ENCODE data around the gene LDB1. TPM values are rescaled to one million over a fixed set of nuclear protein-coding genes. Genes with fewer than 3 reads are reported as not detected.

LDB1 gene
- total and polyA plus RNA-seq, 2 of the 13 experiments (the other 11 are each of a cell fraction or from before 2014, with no cell fraction given) = 17.2 to 45.5 TPM

GRCh38 chr10:102117391-102118159 is 2.6 kb downstream of the LDB1 start (continued):
- TF ChIP-seq RERE (CRISPR knock-in tag; IDR thresholded peaks at IDR 0.05; ENCODE audit: low read depth) (no peak), MXD3 (CRISPR knock-in tag; IDR thresholded peaks at IDR 0.05) (no peak; the same call in 1 of the 2 replicates), NFE2L2 (IDR thresholded peaks at IDR 0.05; ENCODE audit: low read length) (no peak), HES4 (CRISPR knock-in tag; IDR thresholded peaks at IDR 0.05; ENCODE audit: borderline replicate concordance) (no peak), TAF15 (IDR thresholded peaks at IDR 0.05; ENCODE audit: low read depth, low read length, poor library complexity, severe bottlenecking) (no peak), ARID2 (CRISPR knock-in tag; IDR thresholded peaks at IDR 0.05; ENCODE audit: borderline replicate concordance) (no peak), ZFP41 (CRISPR knock-in tag; IDR thresholded peaks at IDR 0.05; ENCODE audit: borderline replicate concordance) (no peak), NR2C2 (CRISPR knock-in tag; IDR thresholded peaks at IDR 0.05; ENCODE audit: borderline replicate concordance) (no peak), ZBTB8A (CRISPR knock-in tag; IDR thresholded peaks at IDR 0.05; ENCODE audit: borderline replicate concordance, low read depth) (no peak), ZNF207 (IDR thresholded peaks at IDR 0.05; ENCODE audit: borderline replicate concordance) (no peak), DBP (CRISPR knock-in tag; IDR thresholded peaks at IDR 0.05; ENCODE audit: not compliant biosample characterization) (no peak), SRY (CRISPR knock-in tag; IDR thresholded peaks at IDR 0.05) (no peak), IKZF5 (CRISPR knock-in tag; IDR thresholded peaks at IDR 0.05) (no peak), AHR (CRISPR knock-in tag; IDR thresholded peaks at IDR 0.05) (0 out of 2 replicates have a peak, but pooled peaks have one; percentile 22)
- TF ChIP-seq, protein P1, sequence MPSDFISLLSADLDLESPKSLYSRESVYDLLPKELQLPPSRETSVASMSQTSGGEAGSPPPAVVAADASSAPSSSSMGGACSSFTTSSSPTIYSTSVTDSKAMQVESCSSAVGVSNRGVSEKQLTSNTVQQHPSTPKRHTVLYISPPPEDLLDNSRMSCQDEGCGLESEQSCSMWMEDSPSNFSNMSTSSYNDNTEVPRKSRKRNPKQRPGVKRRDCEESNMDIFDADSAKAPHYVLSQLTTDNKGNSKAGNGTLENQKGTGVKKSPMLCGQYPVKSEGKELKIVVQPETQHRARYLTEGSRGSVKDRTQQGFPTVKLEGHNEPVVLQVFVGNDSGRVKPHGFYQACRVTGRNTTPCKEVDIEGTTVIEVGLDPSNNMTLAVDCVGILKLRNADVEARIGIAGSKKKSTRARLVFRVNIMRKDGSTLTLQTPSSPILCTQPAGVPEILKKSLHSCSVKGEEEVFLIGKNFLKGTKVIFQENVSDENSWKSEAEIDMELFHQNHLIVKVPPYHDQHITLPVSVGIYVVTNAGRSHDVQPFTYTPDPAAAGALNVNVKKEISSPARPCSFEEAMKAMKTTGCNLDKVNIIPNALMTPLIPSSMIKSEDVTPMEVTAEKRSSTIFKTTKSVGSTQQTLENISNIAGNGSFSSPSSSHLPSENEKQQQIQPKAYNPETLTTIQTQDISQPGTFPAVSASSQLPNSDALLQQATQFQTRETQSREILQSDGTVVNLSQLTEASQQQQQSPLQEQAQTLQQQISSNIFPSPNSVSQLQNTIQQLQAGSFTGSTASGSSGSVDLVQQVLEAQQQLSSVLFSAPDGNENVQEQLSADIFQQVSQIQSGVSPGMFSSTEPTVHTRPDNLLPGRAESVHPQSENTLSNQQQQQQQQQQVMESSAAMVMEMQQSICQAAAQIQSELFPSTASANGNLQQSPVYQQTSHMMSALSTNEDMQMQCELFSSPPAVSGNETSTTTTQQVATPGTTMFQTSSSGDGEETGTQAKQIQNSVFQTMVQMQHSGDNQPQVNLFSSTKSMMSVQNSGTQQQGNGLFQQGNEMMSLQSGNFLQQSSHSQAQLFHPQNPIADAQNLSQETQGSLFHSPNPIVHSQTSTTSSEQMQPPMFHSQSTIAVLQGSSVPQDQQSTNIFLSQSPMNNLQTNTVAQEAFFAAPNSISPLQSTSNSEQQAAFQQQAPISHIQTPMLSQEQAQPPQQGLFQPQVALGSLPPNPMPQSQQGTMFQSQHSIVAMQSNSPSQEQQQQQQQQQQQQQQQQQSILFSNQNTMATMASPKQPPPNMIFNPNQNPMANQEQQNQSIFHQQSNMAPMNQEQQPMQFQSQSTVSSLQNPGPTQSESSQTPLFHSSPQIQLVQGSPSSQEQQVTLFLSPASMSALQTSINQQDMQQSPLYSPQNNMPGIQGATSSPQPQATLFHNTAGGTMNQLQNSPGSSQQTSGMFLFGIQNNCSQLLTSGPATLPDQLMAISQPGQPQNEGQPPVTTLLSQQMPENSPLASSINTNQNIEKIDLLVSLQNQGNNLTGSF (CRISPR knock-in tag; IDR thresholded peaks at IDR 0.05) = no peak
